HG03280 (cell line): ENCODE measurements around the gene CRY2.
"Not testable (repeated sequence)": the region's sequence is repeated elsewhere in the genome, so short reads cannot be mapped to it uniquely, and the experiment has no call there.

Source experiments
- ATAC-seq: cut with Tn5 transposase; IDR thresholded peaks from one replicate; pipeline ENCODE4 v1.9.1; 2021; ENCODE audit warnings: mild to moderate bottlenecking, moderate library complexity; ENCODE audit not compliant: unreplicated experiment

The CRY2 gene

GRCh38 chr11:45896422-45896984 is 49.2 kb downstream of the CRY2 start:
- no peak for ATAC-seq

- no peak for ATAC-seq
Observed at GRCh38 chr11:45897556-45897955, 50.3 kb downstream of the CRY2 start.

GRCh38 chr11:45899086-45899447 is 51.8 kb downstream of the CRY2 start:
- no peak for ATAC-seq

GRCh38 chr11:45899448-45900174 is 52.3 kb downstream of the CRY2 start:
- peak; percentile 56 for ATAC-seq

GRCh38 chr11:45900175-45900800 is 53.0 kb downstream of the CRY2 start:
- ATAC-seq, result not testable (repeated sequence)

- ATAC-seq, result no peak
Observed at GRCh38 chr11:45900916-45901617, 53.8 kb downstream of the CRY2 start.

GRCh38 chr11:45901626-45902025 is 54.4 kb downstream of the CRY2 start:
- no peak for ATAC-seq

GRCh38 chr11:45902452-45903380 is 55.4 kb downstream of the CRY2 start:
- ATAC-seq, result no peak

GRCh38 chr11:45904309-45904915 is 57.1 kb downstream of the CRY2 start:
- no peak for ATAC-seq

GRCh38 chr11:45905095-45905494 is 57.8 kb downstream of the CRY2 start:
- ATAC-seq, result no peak

- not testable (repeated sequence) for ATAC-seq
Observed at GRCh38 chr11:45905576-45905975, 58.3 kb downstream of the CRY2 start.

- ATAC-seq, result no peak
Observed at GRCh38 chr11:45906096-45906682, 58.9 kb downstream of the CRY2 start.

- no peak for ATAC-seq
Observed at GRCh38 chr11:45906965-45907611, 59.8 kb downstream of the CRY2 start, which contains the start of gene FREY1. FREY1 (minus strand) TSS chr11:45907271; CDS start chr11:45907245, 26 bp downstream.

GRCh38 chr11:45907911-45908370 is 60.7 kb downstream of the CRY2 start:
- no peak for ATAC-seq

GRCh38 chr11:45909594-45910475 is 62.6 kb downstream of the CRY2 start:
- ATAC-seq, result no peak

GRCh38 chr11:45910623-45911022 is 63.3 kb downstream of the CRY2 start:
- ATAC-seq, result no peak

GRCh38 chr11:45913514-45913913 is 66.2 kb downstream of the CRY2 start:
- no peak for ATAC-seq
